Hepatocyte (in vitro differentiated cells): ENCODE results near the gene MPP3.

Source experiments
- CTCF ChIP-seq: fragments of 200-600 bp; sonication (generic); IDR thresholded peaks from 2 replicates; pipeline ENCODE4 v1.5.1; 2016; ENCODE audit warnings: antibody characterized with exemption, mild to moderate bottlenecking; ENCODE audit not compliant: poor library complexity
- EZH2phosphoT487 ChIP-seq: fragments of 200-600 bp; sonication (generic); IDR thresholded peaks from one replicate; pipeline ENCODE4 v1.6.1; 2018; ENCODE audit warnings: antibody characterized with exemption, mild to moderate bottlenecking, low read depth, moderate library complexity; ENCODE audit not compliant: unreplicated experiment, severe bottlenecking

- TF ChIP-seq CTCF (no peak), EZH2phosphoT487 (no peak)
Observed at GRCh38 chr17:43857141-43857540, 24.2 kb upstream of the MPP3 start.
